Aorta (tissue), 5 donors: ENCODE results near the gene HIBADH. TPM values are rescaled to one million over a fixed set of nuclear protein-coding genes. Genes with fewer than 3 reads are reported as not detected.

Experiments used
- ATAC-seq: fragments of 200-7000 bp; cut with Tn5 transposase; one replicate; pipeline ENCODE4 v1.9.1; 2022; ENCODE audit warnings: moderate library complexity; ENCODE audit not compliant: low FRiP score
- DNase-seq, 2 donors: peaks; one replicate each; pipeline ENCODE4 v3.0.0-alpha.2; 2020
- H3K27ac ChIP-seq, 2 donors: one replicate each; pipeline ENCODE4 v1.5.1; 2013; ENCODE audit warnings: low read length in 2 of 2, mild to moderate bottlenecking in 2 of 2, moderate library complexity in 2 of 2, control low read depth in 1 of 2, inconsistent platforms in 1 of 2, low read depth in 1 of 2
- H3K27me3 ChIP-seq, 2 donors: one replicate each; pipeline ENCODE4 v1.6.1; 2013; ENCODE audit warnings: control low read depth in 1 of 2, low read length in 1 of 2, mild to moderate bottlenecking in 1 of 2, moderate library complexity in 1 of 2; ENCODE audit not compliant: insufficient read depth in 2 of 2, control insufficient read depth in 1 of 2
- H3K36me3 ChIP-seq, 2 donors: one replicate each; pipeline ENCODE4 v1.6.1; 2013; ENCODE audit warnings: control low read depth in 1 of 2, low read length in 1 of 2, mild to moderate bottlenecking in 1 of 2; ENCODE audit not compliant: insufficient read depth in 2 of 2, control insufficient read depth in 1 of 2
- H3K4me1 ChIP-seq, 2 donors: one replicate each; pipeline ENCODE4 v1.6.1; 2013; ENCODE audit warnings: low read length in 2 of 2, control low read depth in 1 of 2, mild to moderate bottlenecking in 1 of 2, moderate library complexity in 1 of 2; ENCODE audit not compliant: insufficient read depth in 2 of 2, control insufficient read depth in 1 of 2
- H3K4me3 ChIP-seq, 2 donors: one replicate each; pipeline ENCODE4 v1.5.1; 2013; ENCODE audit warnings: low read length in 2 of 2, control low read depth in 1 of 2, mild to moderate bottlenecking in 1 of 2
- H3K9me3 ChIP-seq: one replicate; pipeline ENCODE4 v1.6.1; 2013; ENCODE audit warnings: mild to moderate bottlenecking, low read length; ENCODE audit not compliant: control insufficient read depth
- WGBS, 2 donors: extraction: QIAGEN DNeasy Blood & Tissue Kit; methylation state at CpG; one replicate each; pipeline ENCODE4 v1.1.7; 2013; 5-methylcytosine and 5-hydroxymethylcytosine counted together
- intact Hi-C, 2 donors: fragments of 100-400 bp; cut with DNase I; formaldehyde crosslinking; loops; one replicate each; pipeline versions ENCODE4 v1.14.2 to v1.15.0; 2022
- polyA plus RNA-seq, 2 donors: library from polyadenylated mRNA; stranded (reverse); fragments of 200-250 nt; gene quantifications; one replicate each; pipeline ENCODE4 v1.2.3, GENCODE V29; 2013
- total RNA-seq, 2 donors: library from RNA; stranded (reverse); fragmentation: NEBNext Ultra II Directional; extraction: Animal tissue kit (Norgen Biotek cat#: 25700); gene quantifications; one replicate each; pipeline ENCODE4 v1.2.1, GENCODE V29; 2021
- donor health status: healthy with polysubstance abuse.
- donor health status: Bipolar disorder and iron deficiency.
- donor health status: DM: no; HTN: no; CAD: no.
- donor health status: DM: no; HTN: no; CAD: no.
- donor health status: DM: yes; HTN: yes; CAD: no.

Gene HIBADH
- total and polyA plus RNA-seq, 4 donors: 22.4 to 32.5 (median 30.2) TPM

GRCh38 chr7:27699751-27700150 lies 37.1 kb upstream of the HIBADH start:
- H3K27ac ChIP-seq: no peak overlapping the region
- 96 to 98% methylated on average over 2 of the region's 2 CpGs for WGBS, 2 donors
- H3K9me3 ChIP-seq: no peaks in the 10 kb centered on the region
- no peaks in the 10 kb centered on the region for H3K36me3 ChIP-seq
- H3K27me3 ChIP-seq: no peaks in the 10 kb centered on the region
- no peak for ATAC-seq
- H3K4me3 ChIP-seq: no peak overlapping the region
- no peak for DNase-seq
- no peaks in the 10 kb centered on the region for H3K4me1 ChIP-seq
- intact Hi-C loops: no loop called here

- no peak overlapping the region for H3K4me3 ChIP-seq
- DNase-seq (peak in 1 of 2 donors; percentile 66), ATAC-seq (no peak)
- H3K4me1 ChIP-seq: no peaks in the 10 kb centered on the region
- 82 to 84% methylated on average over 3 of the region's 3 CpGs for WGBS, 2 donors
- no peak overlapping the region for H3K27ac ChIP-seq
- no peaks in the 10 kb centered on the region for H3K27me3 ChIP-seq
- intact Hi-C loops: no loop called here
- no peaks in the 10 kb centered on the region for H3K9me3 ChIP-seq
- H3K36me3 ChIP-seq: no peaks in the 10 kb centered on the region
Observed at GRCh38 chr7:27697861-27698430, 35.3 kb upstream of the HIBADH start.

DNA sequence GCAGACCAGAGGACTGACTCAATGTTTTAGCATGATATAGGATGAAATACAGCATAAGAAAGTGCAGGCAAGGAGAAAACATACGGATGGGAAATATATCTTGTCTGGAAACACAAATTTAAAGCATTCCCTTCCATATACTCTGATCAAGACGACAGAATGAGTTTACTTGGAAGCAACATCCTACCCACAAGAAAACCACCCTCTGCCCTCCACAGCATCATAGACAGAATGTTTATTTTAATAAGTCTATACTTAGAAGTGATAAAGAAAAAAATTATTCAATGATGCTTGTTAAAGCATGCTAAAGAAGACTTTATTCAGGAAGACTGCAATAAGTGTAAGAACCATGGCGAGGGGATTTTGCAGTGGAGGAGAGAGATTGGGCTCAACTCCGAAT lies 32.4 kb upstream of the HIBADH start:
- Histone ChIP-seq H3K9me3 (no peaks in the 10 kb centered on the region), H3K36me3 (no peaks in the 10 kb centered on the region), H3K27me3 (no peaks in the 10 kb centered on the region), H3K27ac (no peak overlapping the region), H3K4me3 (no peak overlapping the region), H3K4me1 (no peaks in the 10 kb centered on the region)
- 87 to 91% methylated on average over 4 of the region's 4 CpGs for WGBS, 2 donors
- ATAC-seq: no peak
- DNase-seq: no peak
- intact Hi-C loops: no loop called here

GRCh38 chr7:27693794-27694193 lies 31.1 kb upstream of the HIBADH start:
- H3K27ac ChIP-seq: no peak overlapping the region
- no peaks in the 10 kb centered on the region for H3K9me3 ChIP-seq
- no peaks in the 10 kb centered on the region for H3K4me1 ChIP-seq
- no peak overlapping the region for H3K4me3 ChIP-seq
- H3K27me3 ChIP-seq: no peaks in the 10 kb centered on the region
- no peaks in the 10 kb centered on the region for H3K36me3 ChIP-seq
- intact Hi-C loops: no loop called here
- WGBS, 2 donors: 85% methylated on average over 3 of the region's 3 CpGs
- DNase-seq: no peak
- ATAC-seq: no peak

DNA sequence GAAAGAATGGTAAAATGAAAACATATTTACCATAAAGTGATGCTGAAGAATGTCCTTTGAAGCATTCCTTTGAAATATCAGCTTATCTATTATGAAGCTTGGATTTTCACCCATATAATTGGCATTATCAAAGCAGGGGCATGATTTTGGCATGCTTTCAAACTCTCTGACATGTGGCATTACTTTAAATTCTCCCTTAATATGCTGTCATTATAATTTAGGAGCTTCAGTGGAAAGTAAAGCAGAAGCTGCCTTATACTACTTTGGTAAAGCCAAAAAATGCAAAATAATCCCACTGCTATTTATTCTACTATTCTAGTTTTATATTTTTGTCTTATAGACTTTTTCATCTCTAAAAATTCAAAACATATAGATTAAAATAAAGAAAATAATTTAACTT lies 28.0 kb upstream of the HIBADH start:
- ATAC-seq (no peak), DNase-seq (no peak)
- intact Hi-C loops: no loop called here

GRCh38 chr7:27689591-27690164 lies 27.0 kb upstream of the HIBADH start:
- Histone ChIP-seq H3K36me3 (no peaks in the 10 kb centered on the region), H3K27ac (no peak overlapping the region), H3K27me3 (no peaks in the 10 kb centered on the region), H3K4me3 (no peak overlapping the region), H3K9me3 (no peaks in the 10 kb centered on the region), H3K4me1 (no peaks in the 10 kb centered on the region)
- DNase-seq (no peak), ATAC-seq (no peak)
- intact Hi-C loops: no loop called here
- WGBS, 2 donors: 94 to 97% methylated on average over 1 of the region's 1 CpG

More for the DNA sequence above, 28.0 kb upstream of the HIBADH start:
- Histone ChIP-seq H3K27ac (no peak overlapping the region), H3K4me1 (no peaks in the 10 kb centered on the region), H3K27me3 (no peaks in the 10 kb centered on the region), H3K4me3 (no peak overlapping the region), H3K9me3 (no peaks in the 10 kb centered on the region), H3K36me3 (no peaks in the 10 kb centered on the region)

- WGBS, 2 donors: 95 to 100% methylated on average over 1 of the region's 1 CpG
- Histone ChIP-seq H3K9me3 (no peaks in the 10 kb centered on the region), H3K27me3 (no peaks in the 10 kb centered on the region), H3K27ac (no peak overlapping the region), H3K4me1 (no peaks in the 10 kb centered on the region), H3K4me3 (no peak overlapping the region), H3K36me3 (no peaks in the 10 kb centered on the region)
- ATAC-seq (no peak), DNase-seq (no peak)
- intact Hi-C loops: no loop called here
Observed at GRCh38 chr7:27689150-27689549, 26.5 kb upstream of the HIBADH start.

DNA sequence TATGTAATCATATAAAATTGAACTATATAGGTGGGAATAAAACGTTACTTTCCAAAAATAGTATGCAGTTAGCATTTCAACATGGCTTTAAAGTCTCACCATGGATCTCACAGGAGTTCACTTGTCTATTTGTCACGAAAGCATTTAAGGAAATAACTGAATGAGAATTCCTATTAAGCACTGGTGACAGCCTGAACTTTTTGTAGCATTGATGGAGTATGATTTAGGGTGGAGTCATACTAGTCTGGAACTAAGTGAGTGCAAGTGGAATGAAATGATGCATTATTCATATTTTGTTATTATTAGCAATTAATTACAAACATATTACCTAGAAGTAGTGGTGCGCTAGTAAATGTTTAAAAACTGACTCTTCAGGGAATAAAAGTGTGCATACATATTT lies 26.0 kb upstream of the HIBADH start:
- intact Hi-C loops: no loop called here
- ATAC-seq (no peak), DNase-seq (no peak)
- Histone ChIP-seq H3K36me3 (no peaks in the 10 kb centered on the region), H3K9me3 (no peaks in the 10 kb centered on the region), H3K4me1 (no peaks in the 10 kb centered on the region), H3K27me3 (no peaks in the 10 kb centered on the region), H3K4me3 (no peak overlapping the region), H3K27ac (no peak overlapping the region)
- 73 to 77% methylated on average over 3 of the region's 3 CpGs for WGBS, 2 donors

DNA sequence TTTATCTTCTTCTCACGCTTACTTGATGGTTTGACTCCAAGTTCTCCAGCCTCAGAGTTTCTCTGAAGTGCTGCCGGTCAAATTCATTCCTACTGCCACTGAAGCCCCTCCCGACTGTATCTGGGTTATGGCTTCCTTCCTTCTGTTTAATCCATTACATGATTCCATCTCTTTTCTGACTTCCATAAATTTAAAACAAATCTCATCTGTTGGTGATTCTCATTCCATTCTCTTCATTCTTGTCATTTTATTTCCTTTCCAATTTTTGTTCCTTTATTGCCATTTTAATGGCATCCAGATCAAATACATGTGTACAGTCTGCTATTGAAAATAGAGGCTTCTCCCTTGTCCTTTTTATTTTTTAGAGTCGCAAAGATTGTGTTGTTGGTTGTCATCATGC lies 25.4 kb upstream of the HIBADH start:
- DNase-seq (no peak), ATAC-seq (no peak)
- Histone ChIP-seq H3K27me3 (no peaks in the 10 kb centered on the region), H3K4me3 (no peak overlapping the region), H3K4me1 (no peaks in the 10 kb centered on the region), H3K9me3 (no peaks in the 10 kb centered on the region), H3K36me3 (no peaks in the 10 kb centered on the region), H3K27ac (no peak overlapping the region)
- intact Hi-C loops: no loop called here
- WGBS, 2 donors: 87 to 90% methylated on average over 4 of the region's 4 CpGs
